Right renal pelvis (tissue), 4 donors: ENCODE data around the gene TMEM184A. TPM values are rescaled to one million over a fixed set of nuclear protein-coding genes. Genes with fewer than 3 reads are reported as not detected.

Experiments used
- DNase-seq, 4 donors: peaks; one replicate each; pipeline ENCODE4 v3.0.0-alpha.2; 2013; ENCODE audit warnings: low read depth in 4 of 4, low spot score in 3 of 4, missing footprints in 1 of 4
- polyA plus RNA-seq, 4 donors: library from polyadenylated mRNA; unstranded; fragments of 120-200 nt; gene quantifications; one replicate each; pipeline ENCODE4 v1.2.1, GENCODE V29; 2013; ENCODE audit not compliant: insufficient read length in 4 of 4

TMEM184A gene
- polyA plus RNA-seq, result 1 to 10 TPM; 6.0 to 9.1 (median 7.4) TPM

DNA sequence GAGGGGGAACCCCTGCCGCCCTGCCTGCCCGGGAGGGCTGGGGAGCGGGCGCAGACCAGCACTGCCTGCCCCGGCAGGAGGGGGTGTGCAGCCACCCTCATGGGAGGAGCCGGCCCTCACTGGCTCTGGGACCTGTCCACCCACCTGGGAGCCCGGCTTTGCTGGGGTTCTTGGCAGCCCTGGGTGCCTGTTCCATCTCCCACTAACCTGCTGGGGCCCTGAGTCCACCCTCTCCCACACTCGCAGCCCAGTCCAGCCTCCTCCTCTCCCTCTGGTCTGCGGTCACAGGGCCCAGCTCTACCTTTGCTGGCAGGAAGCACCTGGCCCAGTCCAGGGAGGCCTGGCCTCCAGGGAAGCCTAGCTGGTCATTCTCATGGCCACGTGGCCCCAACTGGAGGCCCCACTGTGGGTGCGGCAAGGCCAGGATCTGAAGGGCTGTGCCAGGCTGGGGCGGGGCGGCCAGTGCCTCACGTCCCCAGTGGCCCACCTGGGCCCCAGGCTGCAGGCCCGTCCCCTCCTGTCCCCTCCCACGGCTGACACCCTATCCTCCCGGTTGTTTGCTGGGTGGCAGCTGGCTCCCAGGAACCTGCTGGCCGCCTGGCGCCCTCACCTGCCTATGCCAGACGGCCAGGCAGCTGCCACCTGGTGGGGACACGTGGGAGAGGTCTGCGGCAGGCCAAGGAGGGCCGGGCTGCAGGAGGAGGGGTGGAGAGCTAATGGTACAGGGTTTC is at the start of gene TMEM184A:
Gene TMEM184A, minus strand, starts transcription at position 393 of the 731 bp plus-strand sequence. CDS start 721 bp downstream, outside the sequence.
- no peak for DNase-seq

DNA sequence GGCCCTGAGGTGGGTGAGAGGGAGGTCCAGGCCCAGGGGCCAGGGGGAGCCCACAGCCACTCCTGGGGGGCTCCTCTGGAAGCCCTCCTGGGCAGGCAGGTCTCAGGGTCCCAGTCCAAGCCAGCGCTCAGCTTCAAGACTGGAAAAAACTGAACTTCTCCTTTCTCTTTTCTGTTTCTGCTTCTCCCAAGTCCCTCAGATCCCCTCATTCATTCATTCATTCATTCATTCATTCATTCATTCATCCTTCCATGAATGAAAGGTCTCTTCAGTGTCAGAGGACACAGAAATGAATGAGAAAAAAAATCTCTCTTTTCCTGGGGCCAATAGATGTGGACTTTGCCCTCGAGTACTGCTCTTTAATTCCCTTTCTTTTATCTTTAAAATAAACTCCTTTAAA is 48.4 kb upstream of the TMEM184A start:
- DNase-seq, result no peak

DNA sequence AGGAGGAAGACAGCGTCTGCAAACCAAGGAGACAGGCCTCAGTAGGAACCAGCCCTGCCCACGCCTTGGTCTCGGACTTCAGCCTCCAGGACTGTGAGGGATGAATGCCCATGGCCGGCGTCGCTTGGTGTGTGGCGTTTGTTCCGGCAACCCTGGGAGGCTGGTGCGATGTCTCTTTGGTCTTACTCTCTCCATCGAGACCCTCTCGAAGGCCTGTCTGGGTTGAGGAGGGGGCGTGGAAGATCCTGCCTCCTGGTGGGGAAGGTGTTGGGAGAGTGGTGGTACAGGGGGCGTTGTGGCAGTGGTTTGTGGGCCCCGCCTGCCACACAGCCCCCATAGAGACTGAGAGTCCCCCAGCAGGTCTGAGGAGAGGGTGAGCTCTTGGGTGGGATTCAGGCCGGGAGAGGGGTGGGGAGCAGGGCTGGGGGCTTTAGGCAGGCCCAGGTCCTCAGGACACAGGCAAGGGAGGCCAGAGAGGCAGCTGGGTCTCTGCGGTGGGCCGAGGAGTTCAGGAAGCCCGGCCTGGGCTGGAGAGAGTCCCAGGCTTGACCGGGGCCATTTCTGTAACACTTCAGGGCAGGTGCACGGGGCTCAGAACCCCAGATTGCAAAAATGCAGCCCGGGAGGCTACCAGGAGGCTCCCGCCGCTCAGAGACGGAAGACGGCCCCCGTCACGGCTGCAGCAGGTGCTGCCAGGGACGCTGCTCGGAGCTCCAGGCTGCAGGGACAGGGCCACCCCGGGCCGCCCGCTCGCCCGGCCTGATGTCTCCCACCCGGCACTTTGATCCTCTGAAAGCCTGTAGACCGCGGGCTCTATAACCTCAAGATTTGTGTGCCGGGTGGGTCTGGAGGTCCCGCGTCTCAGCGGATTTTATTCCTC is 47.6 kb upstream of the TMEM184A start:
- no peak for DNase-seq

- no peak for DNase-seq
Measured at GRCh38 chr7:1602386-1602785, 46.4 kb upstream of the TMEM184A start.

GRCh38 chr7:1601956-1602355 is 46.0 kb upstream of the TMEM184A start:
- DNase-seq, result no peak

DNA sequence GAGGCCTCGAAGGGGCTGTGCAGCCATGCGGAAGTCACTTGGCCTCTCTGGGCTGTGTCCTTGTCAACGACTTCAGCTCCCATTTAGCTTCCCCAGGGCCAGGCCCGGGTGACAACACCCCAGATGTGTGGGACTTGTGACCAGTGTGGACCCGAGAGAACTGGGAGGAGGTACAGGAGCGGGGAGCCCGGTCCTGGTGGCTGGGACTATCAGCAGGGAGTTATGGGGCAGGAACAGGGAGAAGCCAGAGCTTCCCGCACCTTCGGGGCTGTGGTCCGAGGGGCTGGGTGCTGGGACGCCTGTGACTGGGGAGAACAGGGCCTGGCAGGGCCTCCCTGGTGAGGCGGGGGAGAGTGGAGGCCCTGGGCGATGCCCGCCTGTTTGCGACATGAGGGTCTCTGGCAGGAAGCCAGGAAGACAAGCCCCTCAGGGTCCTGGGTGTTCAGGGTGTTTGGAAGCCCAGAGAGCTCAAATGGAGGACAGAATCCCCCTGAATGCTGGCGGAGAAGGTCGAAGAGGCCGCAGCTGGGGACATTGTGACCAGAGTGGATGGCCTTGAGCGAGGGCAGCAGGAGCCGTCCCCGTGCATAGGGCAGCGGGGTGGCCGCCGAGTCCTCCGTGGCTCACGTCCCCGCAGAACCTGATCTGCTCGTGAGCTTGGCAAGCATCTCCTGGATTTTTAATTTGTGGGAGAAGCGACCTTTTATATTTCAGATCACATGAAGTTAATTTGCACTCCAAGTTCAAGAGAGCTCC is 43.8 kb upstream of the TMEM184A start:
- DNase-seq, result no peak

DNA sequence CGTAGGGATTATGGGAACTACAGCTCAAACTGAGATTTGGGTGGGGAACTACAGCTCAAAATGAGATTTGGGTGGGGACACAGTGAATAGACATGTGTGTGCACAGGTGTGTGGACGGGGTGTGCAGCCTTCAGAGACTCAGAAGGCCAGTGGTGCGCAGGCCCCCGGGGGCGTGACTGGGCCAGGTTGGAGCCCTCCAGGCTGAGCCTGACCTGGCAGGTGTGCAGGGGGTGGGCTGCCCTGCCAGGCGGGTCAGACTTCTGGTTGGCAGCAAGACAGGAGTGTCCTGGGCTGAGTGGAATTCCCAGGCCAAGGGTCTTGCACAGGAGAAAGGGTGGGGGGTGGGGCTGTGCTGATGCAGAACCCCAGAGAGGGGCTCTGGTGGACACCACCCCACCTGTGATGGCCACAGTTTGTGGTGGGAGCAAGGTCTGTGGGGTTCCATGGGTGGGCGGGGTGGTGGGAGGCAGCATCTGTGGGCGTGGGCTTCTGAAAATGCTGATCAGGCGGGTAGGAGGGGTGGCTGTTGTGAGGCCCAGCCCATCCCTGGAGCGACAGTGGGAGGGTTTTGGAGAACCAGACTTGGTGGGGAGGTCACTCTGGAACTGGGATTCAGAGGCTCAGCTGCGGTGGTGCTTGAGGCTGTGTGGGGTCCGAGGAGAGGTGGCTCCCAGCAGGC is 43.1 kb upstream of the TMEM184A start:
- DNase-seq, result no peak

DNA sequence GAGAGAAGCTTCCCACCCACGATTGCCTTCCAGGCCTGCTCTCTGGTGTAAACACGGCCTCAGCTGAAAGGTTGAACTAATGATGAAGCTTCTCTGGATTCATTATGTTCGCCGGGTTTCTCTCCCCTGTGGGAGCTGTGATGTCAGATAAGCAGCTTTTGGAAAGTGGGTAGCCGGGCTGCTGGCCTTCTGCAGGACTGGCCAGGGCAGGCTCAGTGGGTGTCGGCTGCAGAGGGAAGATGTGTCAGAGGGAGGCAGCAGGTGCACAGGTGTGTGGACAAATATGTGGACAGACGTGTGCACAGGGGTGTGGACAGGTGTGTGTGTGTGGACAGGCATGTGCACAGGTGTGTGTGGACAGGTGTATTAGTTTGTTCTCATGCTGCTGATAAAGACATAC is 42.3 kb upstream of the TMEM184A start:
- DNase-seq, result no peak

GRCh38 chr7:1597791-1598190 is 41.8 kb upstream of the TMEM184A start:
- DNase-seq, result no peak

DNA sequence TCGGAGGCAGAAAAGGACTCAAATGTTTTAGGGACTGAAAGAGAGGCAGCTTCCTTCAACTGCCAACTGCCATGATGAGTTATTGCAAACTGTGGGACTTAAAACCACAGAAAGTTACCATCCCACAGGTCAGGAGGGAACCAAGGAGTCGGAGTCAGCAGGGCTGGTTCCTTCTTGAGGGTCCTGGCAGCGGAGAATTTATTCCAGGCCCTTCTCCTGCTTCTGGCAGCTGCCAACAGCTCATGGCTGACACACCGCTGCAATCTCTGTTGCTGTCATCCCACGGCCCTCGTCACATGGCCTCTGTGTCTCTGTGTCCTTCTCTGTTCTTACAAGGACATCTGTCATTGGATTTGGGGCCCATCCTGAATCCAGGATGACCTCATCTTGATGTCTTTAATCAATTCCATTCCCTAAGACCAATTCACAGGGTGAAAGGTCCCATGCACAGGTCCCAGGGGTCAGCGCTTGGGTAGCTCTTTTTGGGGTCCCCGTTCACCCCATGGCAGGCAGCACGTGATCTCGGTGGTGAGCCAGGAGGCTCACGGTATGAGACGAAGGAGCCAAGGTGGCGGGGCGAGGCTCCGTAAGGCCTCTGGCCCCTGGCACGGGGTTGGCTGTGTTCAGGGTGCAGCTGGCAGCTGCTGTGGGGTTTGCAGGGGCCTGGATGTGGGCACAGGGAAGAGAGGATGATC is 41.2 kb upstream of the TMEM184A start:
- DNase-seq, result no peak

- no peak for DNase-seq
Measured at GRCh38 chr7:1596181-1597043, 40.4 kb upstream of the TMEM184A start.

DNA sequence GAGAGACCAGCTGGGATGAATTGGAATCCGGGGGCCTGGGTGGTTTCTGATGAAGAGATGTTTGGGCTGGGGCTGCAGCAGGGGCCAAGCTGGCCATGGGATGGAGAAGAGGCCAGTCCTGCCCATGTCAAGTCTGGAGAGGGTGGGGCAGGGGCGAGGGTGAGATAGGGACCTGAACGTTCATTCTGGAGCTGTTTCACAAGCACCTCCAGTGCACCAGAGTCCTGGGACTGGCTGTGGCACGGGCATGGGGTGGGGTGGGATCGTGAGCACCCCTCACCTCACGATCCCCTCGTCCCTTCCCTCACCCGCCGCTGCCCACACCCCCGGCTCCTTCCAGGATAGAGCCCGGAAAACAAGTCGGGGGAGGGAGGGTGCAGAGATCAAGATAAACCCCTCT is 39.6 kb upstream of the TMEM184A start:
- DNase-seq, result no peak

DNA sequence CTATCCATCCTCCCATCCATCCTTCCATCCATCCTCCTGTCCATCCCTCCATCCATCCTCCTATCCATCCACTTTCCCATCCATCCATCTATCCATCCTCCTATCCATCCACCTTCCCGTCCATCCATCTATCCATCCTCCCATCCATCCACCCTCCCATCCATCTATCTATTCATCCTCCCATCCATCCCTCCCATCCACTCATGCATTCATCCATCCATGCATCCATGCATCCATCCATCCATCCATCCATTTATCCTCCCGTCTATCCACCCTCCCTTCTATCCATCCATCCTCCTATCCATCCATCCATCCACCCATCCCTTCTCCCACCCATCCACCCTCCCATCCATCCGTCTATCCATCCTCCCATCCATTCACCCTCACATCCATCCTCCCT is 39.0 kb upstream of the TMEM184A start:
- DNase-seq, result no peak

- DNase-seq, result no peak
Measured at GRCh38 chr7:1593904-1594421, 38.0 kb upstream of the TMEM184A start.

- DNase-seq, result no peak
Measured at GRCh38 chr7:1593091-1593866, 37.3 kb upstream of the TMEM184A start.

DNA sequence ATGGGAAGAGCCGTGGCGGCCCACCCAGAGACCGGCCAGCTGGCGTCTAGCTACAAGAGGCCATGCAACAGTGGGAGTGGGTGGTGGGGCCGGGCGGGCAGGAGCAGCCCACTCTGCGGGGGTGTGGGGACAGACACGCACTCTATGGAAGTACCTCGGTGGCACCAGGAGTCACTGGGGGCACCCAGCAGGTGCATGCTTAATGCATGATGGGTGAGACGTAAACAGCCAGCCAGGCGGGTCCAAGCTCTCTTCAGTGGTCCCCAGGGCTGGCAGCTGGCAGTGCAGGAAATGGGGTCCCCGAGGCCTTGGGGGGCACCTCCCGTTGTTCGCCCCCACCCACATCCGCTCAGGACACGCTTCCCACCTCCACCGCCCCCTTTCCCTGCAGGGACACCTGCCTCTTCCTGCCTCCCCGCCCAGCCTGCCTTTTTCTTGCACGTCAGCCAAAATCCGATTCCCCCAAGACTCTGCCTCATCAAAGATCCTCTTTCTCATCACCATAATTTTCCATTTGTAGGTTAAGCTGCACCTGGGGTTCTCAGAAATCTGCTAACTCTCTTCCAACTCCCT is 36.4 kb upstream of the TMEM184A start:
- DNase-seq, result no peak

GRCh38 chr7:1591876-1592275 is 35.9 kb upstream of the TMEM184A start:
- DNase-seq, result no peak

GRCh38 chr7:1591396-1591795 is 35.4 kb upstream of the TMEM184A start:
- no peak for DNase-seq
